GM12874 (cell line): ENCODE results near the gene LRP1.
A peak's percentile ranks its signal among the peaks of the same experiment; 100 is the strongest.

ENCODE experiments used
- TF ChIP-seq, protein P1 (sequence below): IDR thresholded peaks from 2 replicates; pipeline ENCODE4 v1.5.1; 2011; ENCODE audit warnings: low read depth, mild to moderate bottlenecking, control low read depth, low read length, moderate library complexity; ENCODE audit not compliant: insufficient read depth

LRP1 gene

DNA sequence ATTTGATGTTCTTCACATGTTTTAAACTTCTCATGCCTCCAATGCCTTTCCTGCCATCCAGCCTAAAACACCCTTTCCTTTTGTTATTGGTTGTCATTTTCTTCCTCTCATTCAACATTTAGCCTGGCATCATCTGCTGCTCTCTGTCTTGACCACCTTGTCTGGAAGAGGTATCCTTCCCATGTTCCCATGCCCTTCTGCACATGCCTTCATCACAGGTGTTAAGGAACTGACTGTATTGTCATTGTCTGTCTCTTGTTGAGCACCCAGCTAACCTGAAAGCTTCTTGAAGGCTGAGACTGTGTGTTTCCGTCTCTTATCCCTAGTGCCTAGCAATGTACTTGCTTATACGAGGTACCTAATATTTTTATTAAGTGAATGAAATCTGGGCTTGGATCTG lies 4.5 kb upstream of the LRP1 start:
- TF ChIP-seq, protein P1, sequence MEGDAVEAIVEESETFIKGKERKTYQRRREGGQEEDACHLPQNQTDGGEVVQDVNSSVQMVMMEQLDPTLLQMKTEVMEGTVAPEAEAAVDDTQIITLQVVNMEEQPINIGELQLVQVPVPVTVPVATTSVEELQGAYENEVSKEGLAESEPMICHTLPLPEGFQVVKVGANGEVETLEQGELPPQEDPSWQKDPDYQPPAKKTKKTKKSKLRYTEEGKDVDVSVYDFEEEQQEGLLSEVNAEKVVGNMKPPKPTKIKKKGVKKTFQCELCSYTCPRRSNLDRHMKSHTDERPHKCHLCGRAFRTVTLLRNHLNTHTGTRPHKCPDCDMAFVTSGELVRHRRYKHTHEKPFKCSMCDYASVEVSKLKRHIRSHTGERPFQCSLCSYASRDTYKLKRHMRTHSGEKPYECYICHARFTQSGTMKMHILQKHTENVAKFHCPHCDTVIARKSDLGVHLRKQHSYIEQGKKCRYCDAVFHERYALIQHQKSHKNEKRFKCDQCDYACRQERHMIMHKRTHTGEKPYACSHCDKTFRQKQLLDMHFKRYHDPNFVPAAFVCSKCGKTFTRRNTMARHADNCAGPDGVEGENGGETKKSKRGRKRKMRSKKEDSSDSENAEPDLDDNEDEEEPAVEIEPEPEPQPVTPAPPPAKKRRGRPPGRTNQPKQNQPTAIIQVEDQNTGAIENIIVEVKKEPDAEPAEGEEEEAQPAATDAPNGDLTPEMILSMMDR = no peak

GRCh38 chr12:57124261-57124877 lies 3.9 kb upstream of the LRP1 start:
- TF ChIP-seq, protein P1 = peak; percentile 92

- TF ChIP-seq, protein P1 = no peak
Measured at GRCh38 chr12:57126061-57126460, 2.2 kb upstream of the LRP1 start.

- TF ChIP-seq, protein P1 = no peak
Measured at GRCh38 chr12:57126561-57126960, 1.7 kb upstream of the LRP1 start.

GRCh38 chr12:57127101-57127725 lies 1.1 kb upstream of the LRP1 start:
- TF ChIP-seq, protein P1 = peak; percentile 39

DNA sequence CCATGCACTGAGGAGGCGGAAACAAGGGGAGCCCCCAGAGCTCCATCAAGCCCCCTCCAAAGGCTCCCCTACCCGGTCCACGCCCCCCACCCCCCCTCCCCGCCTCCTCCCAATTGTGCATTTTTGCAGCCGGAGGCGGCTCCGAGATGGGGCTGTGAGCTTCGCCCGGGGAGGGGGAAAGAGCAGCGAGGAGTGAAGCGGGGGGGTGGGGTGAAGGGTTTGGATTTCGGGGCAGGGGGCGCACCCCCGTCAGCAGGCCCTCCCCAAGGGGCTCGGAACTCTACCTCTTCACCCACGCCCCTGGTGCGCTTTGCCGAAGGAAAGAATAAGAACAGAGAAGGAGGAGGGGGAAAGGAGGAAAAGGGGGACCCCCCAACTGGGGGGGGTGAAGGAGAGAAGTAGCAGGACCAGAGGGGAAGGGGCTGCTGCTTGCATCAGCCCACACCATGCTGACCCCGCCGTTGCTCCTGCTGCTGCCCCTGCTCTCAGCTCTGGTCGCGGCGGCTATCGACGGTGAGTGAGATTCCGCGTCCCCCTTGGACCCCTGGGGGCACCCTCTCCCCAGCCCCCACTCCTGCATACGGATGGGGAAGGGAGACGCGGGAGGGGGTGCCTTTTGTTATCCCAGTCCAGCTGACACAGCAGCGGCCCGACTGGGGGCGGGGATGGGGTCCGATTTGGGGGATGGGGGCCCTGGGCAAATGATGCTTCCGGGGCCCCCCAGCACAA lies 400 bp downstream of the LRP1 start:
- TF ChIP-seq, protein P1 = no peak

GRCh38 chr12:57129321-57129842 lies 1.1 kb downstream of the LRP1 start:
- TF ChIP-seq, protein P1 = no peak
